ENCODE measurements around the gene BMPR2.
A peak's percentile ranks its signal among the peaks of the same experiment; 100 is the strongest.

DNA sequence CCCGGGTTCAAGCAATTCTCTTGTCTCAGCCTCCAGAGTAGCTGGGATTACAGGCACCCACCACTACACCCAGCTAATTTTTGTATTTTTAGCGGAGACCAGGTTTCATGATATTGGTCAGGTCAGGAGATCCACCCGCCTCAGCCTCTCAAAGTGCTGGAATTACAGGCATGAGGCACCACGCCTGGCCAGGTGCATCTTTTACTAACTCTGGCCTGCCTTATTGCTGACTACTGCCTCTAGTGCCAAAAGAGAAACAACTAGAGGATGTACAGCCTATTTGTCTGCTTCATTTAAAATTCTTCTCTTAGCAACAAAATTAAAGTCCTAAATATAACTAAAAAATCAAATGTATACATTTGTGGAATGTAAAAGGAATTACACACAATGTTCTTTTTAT, 115.4 kb downstream of the BMPR2 start:
- TF ChIP-seq, protein P1, sequence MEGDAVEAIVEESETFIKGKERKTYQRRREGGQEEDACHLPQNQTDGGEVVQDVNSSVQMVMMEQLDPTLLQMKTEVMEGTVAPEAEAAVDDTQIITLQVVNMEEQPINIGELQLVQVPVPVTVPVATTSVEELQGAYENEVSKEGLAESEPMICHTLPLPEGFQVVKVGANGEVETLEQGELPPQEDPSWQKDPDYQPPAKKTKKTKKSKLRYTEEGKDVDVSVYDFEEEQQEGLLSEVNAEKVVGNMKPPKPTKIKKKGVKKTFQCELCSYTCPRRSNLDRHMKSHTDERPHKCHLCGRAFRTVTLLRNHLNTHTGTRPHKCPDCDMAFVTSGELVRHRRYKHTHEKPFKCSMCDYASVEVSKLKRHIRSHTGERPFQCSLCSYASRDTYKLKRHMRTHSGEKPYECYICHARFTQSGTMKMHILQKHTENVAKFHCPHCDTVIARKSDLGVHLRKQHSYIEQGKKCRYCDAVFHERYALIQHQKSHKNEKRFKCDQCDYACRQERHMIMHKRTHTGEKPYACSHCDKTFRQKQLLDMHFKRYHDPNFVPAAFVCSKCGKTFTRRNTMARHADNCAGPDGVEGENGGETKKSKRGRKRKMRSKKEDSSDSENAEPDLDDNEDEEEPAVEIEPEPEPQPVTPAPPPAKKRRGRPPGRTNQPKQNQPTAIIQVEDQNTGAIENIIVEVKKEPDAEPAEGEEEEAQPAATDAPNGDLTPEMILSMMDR (conservative IDR thresholded peaks at IDR 0.05; ENCODE audit: low read depth, low read length), result peak; percentile 9; the same call in 1 of the 2 replicates
- TF ChIP-seq RCOR1 (IDR thresholded peaks at IDR 0.05; ENCODE audit: insufficient replicate concordance, low read length), result no peak
- TF ChIP-seq MXI1 (IDR thresholded peaks at IDR 0.05; ENCODE audit: borderline replicate concordance, low read depth, low read length), result no peak
- no peak for TF ChIP-seq FOS (IDR thresholded peaks at IDR 0.05; ENCODE audit: low read depth, low read length)
- TF ChIP-seq RFX5 (IDR thresholded peaks at IDR 0.05; ENCODE audit: low read depth, low read length), result no peak
- no peak for TF ChIP-seq CEBPB (IDR thresholded peaks at IDR 0.05; ENCODE audit: low read depth, low read length)
- no peak for TF ChIP-seq POLR2A (IDR thresholded peaks at IDR 0.05; ENCODE audit: low read depth, low read length)
- no peak for TF ChIP-seq BHLHE40 (IDR thresholded peaks at IDR 0.05; ENCODE audit: low read depth, low read length)
- no peak for TF ChIP-seq SMC3 (IDR thresholded peaks at IDR 0.05; ENCODE audit: low read depth, low read length)
- no peak for TF ChIP-seq RAD21 (IDR thresholded peaks at IDR 0.05; ENCODE audit: low read length)
- no peak for TF ChIP-seq MAZ (IDR thresholded peaks at IDR 0.05; ENCODE audit: borderline replicate concordance, low read depth, low read length)
- no peak for TF ChIP-seq MAFK (IDR thresholded peaks at IDR 0.05; ENCODE audit: low read depth, low read length)
